ENCODE measurements around the gene MAP3K1. TPM values are rescaled to one million over a fixed set of nuclear protein-coding genes. Genes with fewer than 3 reads are reported as not detected.

MAP3K1 gene
- total RNA-seq, 2 donors from 2014 or later = 99.2 to 120 TPM

GRCh38 chr5:56910210-56910965, 95.0 kb downstream of the MAP3K1 start:
- H3K4me3 Mint-ChIP-seq = peak overlapping the region; percentile 98
- H3K27me3 Mint-ChIP-seq = no peaks in the 10 kb centered on the region
- no peaks in the 10 kb centered on the region for H3K9me3 ChIP-seq (ENCODE audit: control insufficient read depth, low read length, poor library complexity, severe bottlenecking)
- DNase-seq (no peak), ATAC-seq (peak; percentile 29)
- H3K36me3 Mint-ChIP-seq (ENCODE audit: low read depth) = peaks cover 3% of the 10 kb centered on the region
- H3K27ac Mint-ChIP-seq = peak overlapping the region; percentile 97
- peaks cover 17% of the 10 kb centered on the region for H3K4me1 Mint-ChIP-seq

- DNase-seq = no peak
- Mint-ChIP-seq H3K4me1 (peaks cover 25% of the 10 kb centered on the region), H3K27me3 (no peaks in the 10 kb centered on the region), H3K27ac (no peak overlapping the region), H3K4me3 (no peak overlapping the region), H3K36me3 (ENCODE audit: low read depth) (peaks cover 9% of the 10 kb centered on the region)
- H3K9me3 ChIP-seq (ENCODE audit: control insufficient read depth, low read length, poor library complexity, severe bottlenecking) = no peaks in the 10 kb centered on the region
- no peak for ATAC-seq
These were observed 98.4 kb downstream of the MAP3K1 start for GRCh38 chr5:56913766-56914165.

- no peak overlapping the region for H3K27ac Mint-ChIP-seq
- peaks cover 20% of the 10 kb centered on the region for H3K4me1 Mint-ChIP-seq
- no peaks in the 10 kb centered on the region for H3K27me3 Mint-ChIP-seq
- no peak for ATAC-seq
- no peaks in the 10 kb centered on the region for H3K9me3 ChIP-seq (ENCODE audit: control insufficient read depth, low read length, poor library complexity, severe bottlenecking)
- H3K4me3 Mint-ChIP-seq = no peak overlapping the region
- H3K36me3 Mint-ChIP-seq (ENCODE audit: low read depth) = peaks cover 9% of the 10 kb centered on the region
- DNase-seq = no peak
These were observed 99.3 kb downstream of the MAP3K1 start for GRCh38 chr5:56914678-56915077.

GRCh38 chr5:56917534-56917933, 102.2 kb downstream of the MAP3K1 start:
- peaks cover 12% of the 10 kb centered on the region for H3K36me3 Mint-ChIP-seq (ENCODE audit: low read depth)
- DNase-seq (no peak), ATAC-seq (no peak)
- no peaks in the 10 kb centered on the region for H3K9me3 ChIP-seq (ENCODE audit: control insufficient read depth, low read length, poor library complexity, severe bottlenecking)
- no peak overlapping the region for H3K4me3 Mint-ChIP-seq
- no peak overlapping the region for H3K27ac Mint-ChIP-seq
- peaks cover 18% of the 10 kb centered on the region for H3K4me1 Mint-ChIP-seq
- no peaks in the 10 kb centered on the region for H3K27me3 Mint-ChIP-seq

- H3K4me3 Mint-ChIP-seq = no peak overlapping the region
- H3K4me1 Mint-ChIP-seq = peaks cover 18% of the 10 kb centered on the region
- H3K36me3 Mint-ChIP-seq (ENCODE audit: low read depth) = peaks cover 14% of the 10 kb centered on the region
- DNase-seq (no peak), ATAC-seq (no peak)
- no peaks in the 10 kb centered on the region for H3K27me3 Mint-ChIP-seq
- no peak overlapping the region for H3K27ac Mint-ChIP-seq
- no peaks in the 10 kb centered on the region for H3K9me3 ChIP-seq (ENCODE audit: control insufficient read depth, low read length, poor library complexity, severe bottlenecking)
These were observed 102.7 kb downstream of the MAP3K1 start for GRCh38 chr5:56918054-56918453.

GRCh38 chr5:56919942-56920662, 104.8 kb downstream of the MAP3K1 start:
- Mint-ChIP-seq H3K27me3 (no peaks in the 10 kb centered on the region), H3K4me3 (no peak overlapping the region)
- no peak for ATAC-seq

GRCh38 chr5:56922922-56923321, 107.6 kb downstream of the MAP3K1 start:
- Mint-ChIP-seq H3K27ac (no peak overlapping the region), H3K36me3 (ENCODE audit: low read depth) (peaks cover 15% of the 10 kb centered on the region), H3K4me1 (peaks cover 15% of the 10 kb centered on the region), H3K4me3 (no peak overlapping the region), H3K27me3 (no peaks in the 10 kb centered on the region)
- H3K9me3 ChIP-seq (ENCODE audit: control insufficient read depth, low read length, poor library complexity, severe bottlenecking) = no peaks in the 10 kb centered on the region
- DNase-seq (no peak), ATAC-seq (no peak)

More at GRCh38 chr5:56919942-56920662, 104.8 kb downstream of the MAP3K1 start:
- H3K9me3 ChIP-seq (ENCODE audit: control insufficient read depth, low read length, poor library complexity, severe bottlenecking) = no peaks in the 10 kb centered on the region
- Mint-ChIP-seq H3K4me1 (peaks cover 16% of the 10 kb centered on the region), H3K27ac (no peak overlapping the region), H3K36me3 (ENCODE audit: low read depth) (peaks cover 11% of the 10 kb centered on the region)
- DNase-seq = no peak

- H3K27ac Mint-ChIP-seq = no peak overlapping the region
These were observed 119.0 kb downstream of the MAP3K1 start for GRCh38 chr5:56934325-56934724.

GRCh38 chr5:56938858-56939257, 123.5 kb downstream of the MAP3K1 start:
- Mint-ChIP-seq H3K27ac (no peak overlapping the region), H3K36me3 (ENCODE audit: low read depth) (peaks cover 15% of the 10 kb centered on the region), H3K4me3 (no peak overlapping the region), H3K27me3 (no peaks in the 10 kb centered on the region), H3K4me1 (peaks cover 16% of the 10 kb centered on the region)
- ATAC-seq (no peak), DNase-seq (no peak)
- no peaks in the 10 kb centered on the region for H3K9me3 ChIP-seq (ENCODE audit: control insufficient read depth, low read length, poor library complexity, severe bottlenecking)

More at GRCh38 chr5:56934325-56934724, 119.0 kb downstream of the MAP3K1 start:
- no peak for DNase-seq
- H3K9me3 ChIP-seq (ENCODE audit: control insufficient read depth, low read length, poor library complexity, severe bottlenecking) = no peaks in the 10 kb centered on the region
- H3K36me3 Mint-ChIP-seq (ENCODE audit: low read depth) = no peaks in the 10 kb centered on the region
- H3K4me3 Mint-ChIP-seq = no peak overlapping the region
- no peaks in the 10 kb centered on the region for H3K4me1 Mint-ChIP-seq
- no peaks in the 10 kb centered on the region for H3K27me3 Mint-ChIP-seq
- no peak for ATAC-seq

- DNase-seq (no peak), ATAC-seq (no peak)
- no peaks in the 10 kb centered on the region for H3K9me3 ChIP-seq (ENCODE audit: control insufficient read depth, low read length, poor library complexity, severe bottlenecking)
- Mint-ChIP-seq H3K27ac (no peak overlapping the region), H3K4me1 (peaks cover 16% of the 10 kb centered on the region), H3K4me3 (no peak overlapping the region), H3K27me3 (no peaks in the 10 kb centered on the region), H3K36me3 (ENCODE audit: low read depth) (peaks cover 17% of the 10 kb centered on the region)
These were observed 126.6 kb downstream of the MAP3K1 start for GRCh38 chr5:56941981-56942380.

Other genes starting within 250 kb of the MAP3K1 start
- gene SETD9, start 94.0 kb downstream of the MAP3K1 start, total RNA-seq = 1 to 10 TPM; 3.5 to 4.5 TPM
- 10 to 100 TPM; 24.6 to 30.4 TPM for gene MIER3, start 136.6 kb downstream of the MAP3K1 start, total RNA-seq

Data from T-helper 17 cell (primary cell).